CD4-positive, alpha-beta T cell (primary cell): Measurements from ENCODE around the gene UBL4A. TPM values are rescaled to one million over a fixed set of nuclear protein-coding genes. Genes with fewer than 3 reads are reported as not detected.

Experiments
- ATAC-seq: fragments of 200-7000 bp; cut with Tn5 transposase; one replicate; pipeline ENCODE4 v1.10.0; 2022; ENCODE audit warnings: mild to moderate bottlenecking; ENCODE audit not compliant: poor library complexity
- CTCF ChIA-PET: fragments of 350-600 bp; sonication (Branson Sonifier 250); formaldehyde crosslinking; loops from one replicate; lab custom pipeline; 2021; ENCODE audit warnings: antibody characterized with exemption, inconsistent platforms; lab: Charles Lee
- POLR2A ChIA-PET: fragments of 350-600 bp; sonication (Branson Sonifier 250); formaldehyde crosslinking; loops from one replicate; lab custom pipeline; 2021; ENCODE audit warnings: antibody characterized with exemption, inconsistent platforms; lab: Charles Lee
- DNase-seq, 14 experiments: peaks; one replicate each; pipeline ENCODE4 v3.0.0-alpha.2; 2013 to 2020; ENCODE audit warnings: mixed read lengths in 2 of 14
- H3K27ac ChIP-seq, 2 donors: one replicate each; pipeline versions ENCODE4 v1.5.1 to v1.7.0; 2013; ENCODE audit warnings: low read length in 2 of 2, low read depth in 1 of 2, mild to moderate bottlenecking in 1 of 2
- H3K27me3 ChIP-seq, 2 experiments: 1 replicate in 1 of 2; 2 replicates in 1 of 2; pipeline versions ENCODE4 v1.6.1 to v1.7.0; 2013; ENCODE audit warnings: low read length in 2 of 2, control low read depth in 1 of 2, mild to moderate bottlenecking in 1 of 2, moderate library complexity in 1 of 2; ENCODE audit not compliant: insufficient read depth in 2 of 2, control insufficient read depth in 1 of 2
- H3K36me3 ChIP-seq: one replicate; pipeline ENCODE4 v1.6.1; 2013; ENCODE audit warnings: low read length, control low read depth; ENCODE audit not compliant: insufficient read depth
- H3K4me1 ChIP-seq: one replicate; pipeline ENCODE4 v1.6.1; 2013; ENCODE audit warnings: low read length, control low read depth; ENCODE audit not compliant: insufficient read depth
- H3K4me3 ChIP-seq: one replicate; pipeline ENCODE4 v1.5.1; 2013; ENCODE audit warnings: mild to moderate bottlenecking, low read length, moderate library complexity
- H3K9me3 ChIP-seq, 2 experiments: 1 replicate in 1 of 2; 2 replicates in 1 of 2; pipeline versions ENCODE4 v1.6.1 to v1.7.0; 2013; ENCODE audit warnings: low read length in 2 of 2, mild to moderate bottlenecking in 2 of 2, control low read depth in 1 of 2, moderate library complexity in 1 of 2; ENCODE audit not compliant: control insufficient read depth in 1 of 2, insufficient read depth in 1 of 2
- H3K27ac Mint-ChIP-seq: one replicate; pipeline ENCODE4 v1.8.0; 2020; ENCODE audit warnings: mixed read lengths
- H3K27me3 Mint-ChIP-seq: one replicate; pipeline ENCODE4 v1.8.0; 2021; ENCODE audit warnings: mixed read lengths
- H3K36me3 Mint-ChIP-seq: one replicate; pipeline ENCODE4 v1.8.0; 2021; ENCODE audit warnings: low read depth, mixed read lengths
- H3K4me1 Mint-ChIP-seq: one replicate; pipeline ENCODE4 v1.8.0; 2021; ENCODE audit warnings: low read depth, mixed read lengths
- H3K4me3 Mint-ChIP-seq: one replicate; pipeline ENCODE4 v1.8.0; 2020; ENCODE audit warnings: mild to moderate bottlenecking, mixed read lengths
- H3K9me3 Mint-ChIP-seq: one replicate; pipeline ENCODE4 v1.8.0; 2020; ENCODE audit warnings: mixed read lengths
- intact Hi-C, 2 experiments: fragments of 100-400 bp; cut with DNase I in 1 of 2; cut with micrococcal nuclease in 1 of 2; formaldehyde crosslinking; loops; one replicate each; pipeline versions ENCODE4 v1.15.1 to v1.9.0; 2023 to 2025; cut with DNase I, micrococcal nuclease
- total RNA-seq, 174 experiments: library from RNA in 2 of 174; stranded (reverse) in 2 of 174; gene quantifications; one replicate each; pipeline ENCODE4 v1.2.3 and lab custom pipeline; 2021 to 2026
- TF ChIP-seq, protein P1 (sequence below): fragments of 200-600 bp; IDR thresholded peaks from one replicate; pipeline ENCODE4 v1.8.0; 2022; ENCODE audit warnings: antibody characterized with exemption, mild to moderate bottlenecking

Gene UBL4A
- total RNA-seq, 2 experiments from 2014 or later, result 6.6 to 8.9 TPM

DNA sequence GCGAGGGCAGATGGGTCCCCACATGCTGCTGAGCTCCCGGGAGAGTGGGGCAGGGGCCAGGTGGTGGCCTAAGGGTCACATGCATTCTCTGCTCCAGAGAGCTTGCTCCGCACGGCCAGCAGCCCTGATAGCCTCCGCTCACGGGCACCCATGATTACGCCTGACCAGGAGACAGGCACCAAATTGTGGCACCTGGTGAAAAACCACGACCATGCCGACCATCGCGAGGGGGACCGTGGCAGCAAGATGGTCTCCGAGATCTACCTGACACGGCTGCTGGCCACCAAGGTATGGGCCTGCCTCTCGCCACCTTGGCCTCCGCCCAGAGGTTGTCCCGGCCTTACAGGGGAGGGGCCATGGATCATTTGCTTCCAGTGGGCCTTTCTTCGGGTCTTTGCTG, 16.5 kb downstream of the UBL4A start:
- intact Hi-C loops, result no loop called here
- CTCF ChIA-PET, result no interaction called here
- Histone ChIP-seq H3K4me1 (no peaks in the 10 kb centered on the region), H3K9me3 (no peaks in the 10 kb centered on the region), H3K27me3 (no peaks in the 10 kb centered on the region), H3K27ac (no peak overlapping the region), H3K4me3 (no peak overlapping the region), H3K36me3 (peaks cover 45% of the 10 kb centered on the region)
- no peaks in the 10 kb centered on the region for H3K27me3 Mint-ChIP-seq
- no peaks in the 10 kb centered on the region for H3K4me1 Mint-ChIP-seq
- DNase-seq, result no peak
- H3K36me3 Mint-ChIP-seq, result peaks cover 19% of the 10 kb centered on the region
- H3K9me3 Mint-ChIP-seq, result no peaks in the 10 kb centered on the region
- H3K27ac Mint-ChIP-seq, result no peak overlapping the region
- POLR2A ChIA-PET, result no interaction called here
- TF ChIP-seq, protein P1, sequence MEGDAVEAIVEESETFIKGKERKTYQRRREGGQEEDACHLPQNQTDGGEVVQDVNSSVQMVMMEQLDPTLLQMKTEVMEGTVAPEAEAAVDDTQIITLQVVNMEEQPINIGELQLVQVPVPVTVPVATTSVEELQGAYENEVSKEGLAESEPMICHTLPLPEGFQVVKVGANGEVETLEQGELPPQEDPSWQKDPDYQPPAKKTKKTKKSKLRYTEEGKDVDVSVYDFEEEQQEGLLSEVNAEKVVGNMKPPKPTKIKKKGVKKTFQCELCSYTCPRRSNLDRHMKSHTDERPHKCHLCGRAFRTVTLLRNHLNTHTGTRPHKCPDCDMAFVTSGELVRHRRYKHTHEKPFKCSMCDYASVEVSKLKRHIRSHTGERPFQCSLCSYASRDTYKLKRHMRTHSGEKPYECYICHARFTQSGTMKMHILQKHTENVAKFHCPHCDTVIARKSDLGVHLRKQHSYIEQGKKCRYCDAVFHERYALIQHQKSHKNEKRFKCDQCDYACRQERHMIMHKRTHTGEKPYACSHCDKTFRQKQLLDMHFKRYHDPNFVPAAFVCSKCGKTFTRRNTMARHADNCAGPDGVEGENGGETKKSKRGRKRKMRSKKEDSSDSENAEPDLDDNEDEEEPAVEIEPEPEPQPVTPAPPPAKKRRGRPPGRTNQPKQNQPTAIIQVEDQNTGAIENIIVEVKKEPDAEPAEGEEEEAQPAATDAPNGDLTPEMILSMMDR, result no peak
- ATAC-seq, result no peak
- H3K4me3 Mint-ChIP-seq, result no peak overlapping the region

DNA sequence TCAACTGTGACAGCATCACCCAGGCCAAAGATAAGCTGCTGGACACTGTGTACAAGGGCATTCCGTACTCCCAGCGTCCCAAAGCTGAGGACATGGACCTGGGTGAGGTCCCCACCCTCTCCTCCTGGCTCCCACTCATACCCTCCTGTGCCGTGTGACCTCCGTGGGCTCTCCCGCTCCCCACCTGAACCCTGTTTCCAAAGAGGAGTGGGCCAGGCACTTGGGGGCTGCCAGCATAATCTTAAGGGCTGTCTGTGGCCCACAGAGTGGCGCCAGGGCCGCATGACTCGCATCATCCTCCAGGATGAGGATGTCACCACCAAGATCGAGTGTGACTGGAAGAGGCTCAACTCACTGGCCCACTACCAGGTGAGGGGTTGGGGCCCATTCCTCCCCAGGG, 17.3 kb downstream of the UBL4A start:
- H3K36me3 ChIP-seq, result peaks cover 52% of the 10 kb centered on the region
- H3K27ac ChIP-seq, result no peak overlapping the region
- intact Hi-C loops, result no loop called here
- POLR2A ChIA-PET, result no interaction called here
- ATAC-seq (no peak), DNase-seq (no peak)
- no peak overlapping the region for H3K27ac Mint-ChIP-seq
- no peaks in the 10 kb centered on the region for H3K9me3 ChIP-seq
- no peaks in the 10 kb centered on the region for H3K4me1 Mint-ChIP-seq
- TF ChIP-seq, protein P1, result no peak
- peaks cover 19% of the 10 kb centered on the region for H3K36me3 Mint-ChIP-seq
- H3K27me3 ChIP-seq, result no peaks in the 10 kb centered on the region
- CTCF ChIA-PET, result no interaction called here
- H3K4me3 Mint-ChIP-seq, result no peak overlapping the region
- H3K4me3 ChIP-seq, result no peak overlapping the region
- H3K27me3 Mint-ChIP-seq, result no peaks in the 10 kb centered on the region
- H3K9me3 Mint-ChIP-seq, result no peaks in the 10 kb centered on the region
- no peaks in the 10 kb centered on the region for H3K4me1 ChIP-seq

DNA sequence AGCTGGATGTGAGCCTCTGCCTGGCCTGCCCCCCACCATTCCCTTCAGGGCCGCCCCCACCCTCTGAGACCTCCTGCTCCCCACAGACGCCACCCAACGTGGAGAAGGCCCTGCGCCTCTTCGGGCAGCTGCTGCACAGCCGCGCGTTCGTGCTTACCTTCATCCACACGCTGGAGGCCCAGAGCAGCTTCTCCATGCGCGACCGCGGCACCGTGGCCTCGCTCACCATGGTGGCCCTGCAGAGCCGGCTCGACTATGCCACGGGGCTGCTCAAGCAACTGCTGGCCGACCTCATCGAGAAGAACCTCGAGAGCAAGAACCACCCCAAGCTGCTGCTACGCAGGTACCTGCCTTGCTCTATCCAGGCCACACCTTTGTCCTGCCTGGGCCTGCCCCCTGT, 18.2 kb downstream of the UBL4A start:
- H3K36me3 Mint-ChIP-seq, result peaks cover 12% of the 10 kb centered on the region
- TF ChIP-seq, protein P1, result no peak
- ATAC-seq (no peak), DNase-seq (no peak)
- H3K4me1 Mint-ChIP-seq, result no peaks in the 10 kb centered on the region
- H3K27me3 ChIP-seq, result no peaks in the 10 kb centered on the region
- H3K36me3 ChIP-seq, result peaks cover 57% of the 10 kb centered on the region
- no peak overlapping the region for H3K4me3 Mint-ChIP-seq
- CTCF ChIA-PET, result no interaction called here
- no peaks in the 10 kb centered on the region for H3K4me1 ChIP-seq
- H3K9me3 Mint-ChIP-seq, result no peaks in the 10 kb centered on the region
- no peak overlapping the region for H3K27ac Mint-ChIP-seq
- no peaks in the 10 kb centered on the region for H3K27me3 Mint-ChIP-seq
- no peak overlapping the region for H3K27ac ChIP-seq
- H3K4me3 ChIP-seq, result no peak overlapping the region
- no peaks in the 10 kb centered on the region for H3K9me3 ChIP-seq
- intact Hi-C loops, result no loop called here
- POLR2A ChIA-PET, result no interaction called here
